Measurements from ENCODE around the gene ALX3. TPM values are rescaled to one million over a fixed set of nuclear protein-coding genes. Genes with fewer than 3 reads are reported as not detected.

Gene ALX3
- total RNA-seq, 6 experiments from 2014 or later = not detected

GRCh38 chr1:110087812-110088738 is 17.6 kb upstream of the ALX3 start:
- 33% methylated on average over 14 of the region's 15 CpGs for WGBS (ENCODE audit: insufficient coverage, low coverage, low lambda C conversion rate, missing lambda C conversion rate)
- H3K27ac ChIP-seq = no peak overlapping the region
- no peaks in the 10 kb centered on the region for H3K9me3 ChIP-seq
- intact Hi-C loops (cut with DNase I) = no loop called here
- H3K27me3 ChIP-seq = no peaks in the 10 kb centered on the region
- TF ChIP-seq POLR2A (IDR thresholded peaks at IDR 0.05) (no peak), CTCF (IDR thresholded peaks at IDR 0.05) (peak; percentile 64 to 67 (median 66))
- no peak overlapping the region for H3K4me3 ChIP-seq
- no peaks in the 10 kb centered on the region for H3K36me3 ChIP-seq
- DNase-seq (no peak), ATAC-seq (peak; percentile 61 to 74 (median 66))
- H3K4me1 ChIP-seq = peaks cover 0 to 26% (median 3%) of the 10 kb centered on the region in 4 donors

GRCh38 chr1:110086961-110087360 is 16.5 kb upstream of the ALX3 start:
- H3K27me3 ChIP-seq = no peaks in the 10 kb centered on the region
- no peak overlapping the region for H3K4me3 ChIP-seq
- WGBS (ENCODE audit: insufficient coverage, low coverage, low lambda C conversion rate, missing lambda C conversion rate) = 55% methylated on average over 3 of the region's 4 CpGs
- intact Hi-C loops (cut with DNase I) = no loop called here
- H3K36me3 ChIP-seq = no peaks in the 10 kb centered on the region
- H3K9me3 ChIP-seq = no peaks in the 10 kb centered on the region
- H3K27ac ChIP-seq = no peak overlapping the region
- ATAC-seq = no peak
- TF ChIP-seq CTCF (IDR thresholded peaks at IDR 0.05) = no peak
- no peak for TF ChIP-seq POLR2A (IDR thresholded peaks at IDR 0.05)
- peaks cover 0 to 17% (median 0%) of the 10 kb centered on the region in 4 donors for H3K4me1 ChIP-seq
- no peak for DNase-seq

GRCh38 chr1:110085671-110086070 is 15.2 kb upstream of the ALX3 start:
- ATAC-seq = no peak
- WGBS (ENCODE audit: insufficient coverage, low coverage, low lambda C conversion rate, missing lambda C conversion rate) = 84% methylated on average over 3 of the region's 5 CpGs
- no peak for TF ChIP-seq CTCF (IDR thresholded peaks at IDR 0.05)
- no peak for TF ChIP-seq POLR2A (IDR thresholded peaks at IDR 0.05)
- Histone ChIP-seq H3K4me1 (peaks cover 0 to 13% (median 0%) of the 10 kb centered on the region in 4 donors), H3K4me3 (no peak overlapping the region), H3K36me3 (no peaks in the 10 kb centered on the region), H3K27me3 (no peaks in the 10 kb centered on the region), H3K27ac (no peak overlapping the region), H3K9me3 (no peaks in the 10 kb centered on the region)
- DNase-seq = no peak
- intact Hi-C loops (cut with DNase I) = no loop called here

- intact Hi-C loops (cut with DNase I) = no loop called here
- Histone ChIP-seq H3K4me1 (peaks cover 0 to 13% (median 0%) of the 10 kb centered on the region in 4 donors), H3K36me3 (no peaks in the 10 kb centered on the region), H3K27me3 (no peaks in the 10 kb centered on the region), H3K27ac (no peak overlapping the region), H3K9me3 (no peaks in the 10 kb centered on the region), H3K4me3 (peak overlapping the region; percentile 58 to 63 (median 62))
- DNase-seq (peak in 1 of 3 donors; percentile 61), ATAC-seq (peak; percentile 69 to 81 (median 76))
- 11% methylated on average over 21 of the region's 72 CpGs for WGBS (ENCODE audit: insufficient coverage, low coverage, low lambda C conversion rate, missing lambda C conversion rate)
- no peak for TF ChIP-seq CTCF (IDR thresholded peaks at IDR 0.05)
- TF ChIP-seq POLR2A (IDR thresholded peaks at IDR 0.05) = no peak
Measured at GRCh38 chr1:110084227-110085078, 14.0 kb upstream of the ALX3 start.

All from right lobe of liver (tissue), 6 donors.